ENCODE data around the gene CCDC17. TPM values are rescaled to one million over a fixed set of nuclear protein-coding genes. Genes with fewer than 3 reads are reported as not detected.

CCDC17 gene
- total RNA-seq, 1 experiment from 2014 or later = 1.9 TPM

DNA sequence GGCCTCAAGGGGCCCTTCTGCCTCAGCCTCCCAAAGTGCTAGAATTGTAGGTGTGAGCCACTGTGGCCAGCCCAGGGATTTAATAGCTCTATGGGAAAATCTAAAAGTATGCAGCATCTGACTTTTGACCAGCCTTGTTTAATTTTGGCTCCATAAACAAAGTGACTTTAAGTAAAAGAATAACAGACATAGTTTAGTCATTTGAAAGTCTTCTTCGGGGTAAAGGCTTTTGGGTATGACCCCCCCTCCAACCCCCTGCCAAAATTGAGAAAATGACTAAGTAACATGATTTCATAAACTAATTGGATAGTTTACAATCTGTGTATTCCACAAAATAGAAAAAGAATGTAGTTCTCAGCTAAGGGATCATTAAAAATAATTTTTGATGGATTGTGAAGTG lies 45.5 kb upstream of the CCDC17 start:
- Histone ChIP-seq H3K9ac (ENCODE audit: low read length) (no peak overlapping the region), H2AFZ (ENCODE audit: low read length) (no peak overlapping the region), H3K79me2 (ENCODE audit: low read length) (peaks cover 99% of the 10 kb centered on the region), H3K9me3 (ENCODE audit: low read length) (no peaks in the 10 kb centered on the region), H3K4me1 (ENCODE audit: insufficient read depth, low read length) (no peaks in the 10 kb centered on the region), H3F3A (ENCODE audit: low read length, unreplicated experiment) (no peaks in the 10 kb centered on the region), H3K9me2 (replicated peaks; ENCODE audit: low read length) (no peaks in the 10 kb centered on the region), H3K27me3 (ENCODE audit: low read length) (no peaks in the 10 kb centered on the region), H3K4me2 (ENCODE audit: low read length) (no peak overlapping the region), H3K36me3 (ENCODE audit: low read depth, low read length) (peaks cover 21% of the 10 kb centered on the region; the same call in 1 of the 2 replicates), H3K27ac (ENCODE audit: low read length) (no peak overlapping the region), H4K20me1 (ENCODE audit: low read length) (peaks cover 53% of the 10 kb centered on the region), H3K4me3 (ENCODE audit: low read length) (no peak overlapping the region)
- ATAC-seq (no peak), DNase-seq (no peak)
- TF ChIP-seq EZH2phosphoT487 (IDR thresholded peaks at IDR 0.05; ENCODE audit: borderline replicate concordance, low read length) = no peak
- TF ChIP-seq, protein P1, sequence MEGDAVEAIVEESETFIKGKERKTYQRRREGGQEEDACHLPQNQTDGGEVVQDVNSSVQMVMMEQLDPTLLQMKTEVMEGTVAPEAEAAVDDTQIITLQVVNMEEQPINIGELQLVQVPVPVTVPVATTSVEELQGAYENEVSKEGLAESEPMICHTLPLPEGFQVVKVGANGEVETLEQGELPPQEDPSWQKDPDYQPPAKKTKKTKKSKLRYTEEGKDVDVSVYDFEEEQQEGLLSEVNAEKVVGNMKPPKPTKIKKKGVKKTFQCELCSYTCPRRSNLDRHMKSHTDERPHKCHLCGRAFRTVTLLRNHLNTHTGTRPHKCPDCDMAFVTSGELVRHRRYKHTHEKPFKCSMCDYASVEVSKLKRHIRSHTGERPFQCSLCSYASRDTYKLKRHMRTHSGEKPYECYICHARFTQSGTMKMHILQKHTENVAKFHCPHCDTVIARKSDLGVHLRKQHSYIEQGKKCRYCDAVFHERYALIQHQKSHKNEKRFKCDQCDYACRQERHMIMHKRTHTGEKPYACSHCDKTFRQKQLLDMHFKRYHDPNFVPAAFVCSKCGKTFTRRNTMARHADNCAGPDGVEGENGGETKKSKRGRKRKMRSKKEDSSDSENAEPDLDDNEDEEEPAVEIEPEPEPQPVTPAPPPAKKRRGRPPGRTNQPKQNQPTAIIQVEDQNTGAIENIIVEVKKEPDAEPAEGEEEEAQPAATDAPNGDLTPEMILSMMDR (conservative IDR thresholded peaks at IDR 0.05; ENCODE audit: low read depth, low read length) = no peak
- TF ChIP-seq EZH2 (IDR thresholded peaks at IDR 0.05; ENCODE audit: low read length, unreplicated experiment) = no peak
- CTCF ChIA-PET = no interaction called here
- POLR2A ChIA-PET (ENCODE audit: unreplicated experiment) = interaction anchor here (0.6 kb wide), 1 partner anchor 175 kb away, joined by 4 read pairs; no protein-coding TSS in a partner anchor
- intact Hi-C loops (cut with micrococcal nuclease) = no loop called here
- no TSS peak for BruUV-seq (replicated peaks)

DNA sequence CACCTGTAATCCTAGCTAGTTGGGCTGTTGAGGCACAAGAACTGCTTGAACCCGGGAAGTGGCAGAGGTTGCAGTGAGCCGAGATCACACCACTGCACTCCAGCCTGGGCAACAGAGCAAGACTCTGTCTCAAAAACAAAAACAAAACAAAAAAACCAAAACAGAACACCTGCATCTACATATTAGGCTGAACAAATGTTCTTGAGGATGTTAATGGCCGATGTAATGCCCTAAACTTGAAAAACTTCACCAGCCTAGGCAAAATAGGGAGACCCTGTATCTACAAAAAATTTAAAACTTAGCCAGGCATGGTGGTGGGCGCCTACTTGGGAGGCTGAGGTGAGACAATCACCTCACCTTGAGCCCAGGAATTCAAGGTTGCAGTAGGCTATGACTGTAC lies 44.7 kb upstream of the CCDC17 start:
- Histone ChIP-seq H3K9me3 (ENCODE audit: low read length) (no peaks in the 10 kb centered on the region), H3K36me3 (ENCODE audit: low read depth, low read length) (peaks cover 14% of the 10 kb centered on the region; the same call in 1 of the 2 replicates), H3K79me2 (ENCODE audit: low read length) (peaks cover 98% of the 10 kb centered on the region), H4K20me1 (ENCODE audit: low read length) (peaks cover 47% of the 10 kb centered on the region), H3K27me3 (ENCODE audit: low read length) (no peaks in the 10 kb centered on the region), H3K4me3 (ENCODE audit: low read length) (no peak overlapping the region), H3K9me2 (replicated peaks; ENCODE audit: low read length) (no peaks in the 10 kb centered on the region), H3K9ac (ENCODE audit: low read length) (no peak overlapping the region), H3K27ac (ENCODE audit: low read length) (no peak overlapping the region), H3K4me2 (ENCODE audit: low read length) (no peak overlapping the region), H3K4me1 (ENCODE audit: insufficient read depth, low read length) (no peaks in the 10 kb centered on the region), H3F3A (ENCODE audit: low read length, unreplicated experiment) (no peaks in the 10 kb centered on the region), H2AFZ (ENCODE audit: low read length) (no peak overlapping the region)
- no TSS peak for BruUV-seq (replicated peaks)
- ATAC-seq (no peak), DNase-seq (no peak)
- ChIA-PET POLR2A (ENCODE audit: unreplicated experiment) (no interaction called here), CTCF (no interaction called here)
- TF ChIP-seq EZH2 (IDR thresholded peaks at IDR 0.05; ENCODE audit: low read length, unreplicated experiment) = no peak
- TF ChIP-seq EZH2phosphoT487 (IDR thresholded peaks at IDR 0.05; ENCODE audit: borderline replicate concordance, low read length) = no peak
- TF ChIP-seq, protein P1 (conservative IDR thresholded peaks at IDR 0.05; ENCODE audit: low read depth, low read length) = no peak
- intact Hi-C loops (cut with micrococcal nuclease) = no loop called here

- Histone ChIP-seq H3K9ac (ENCODE audit: low read length) (no peak overlapping the region), H3K79me2 (ENCODE audit: low read length) (peaks cover 98% of the 10 kb centered on the region), H3K27ac (ENCODE audit: low read length) (no peak overlapping the region), H3K4me1 (ENCODE audit: insufficient read depth, low read length) (no peaks in the 10 kb centered on the region), H4K20me1 (ENCODE audit: low read length) (peaks cover 48% of the 10 kb centered on the region), H3K36me3 (ENCODE audit: low read depth, low read length) (peaks cover 9% of the 10 kb centered on the region; the same call in 1 of the 2 replicates), H3K4me2 (ENCODE audit: low read length) (no peak overlapping the region), H3F3A (ENCODE audit: low read length, unreplicated experiment) (no peaks in the 10 kb centered on the region), H3K27me3 (ENCODE audit: low read length) (no peaks in the 10 kb centered on the region), H2AFZ (ENCODE audit: low read length) (no peak overlapping the region), H3K9me2 (replicated peaks; ENCODE audit: low read length) (no peaks in the 10 kb centered on the region), H3K9me3 (ENCODE audit: low read length) (no peaks in the 10 kb centered on the region), H3K4me3 (ENCODE audit: low read length) (no peak overlapping the region)
- ChIA-PET CTCF (no interaction called here), POLR2A (ENCODE audit: unreplicated experiment) (no interaction called here)
- DNase-seq (no peak), ATAC-seq (no peak)
- TF ChIP-seq, protein P1 (conservative IDR thresholded peaks at IDR 0.05; ENCODE audit: low read depth, low read length) = no peak
- TF ChIP-seq EZH2 (IDR thresholded peaks at IDR 0.05; ENCODE audit: low read length, unreplicated experiment) (no peak), EZH2phosphoT487 (IDR thresholded peaks at IDR 0.05; ENCODE audit: borderline replicate concordance, low read length) (no peak)
- intact Hi-C loops (cut with micrococcal nuclease) = no loop called here
- no TSS peak for BruUV-seq (replicated peaks)
These were observed 43.7 kb upstream of the CCDC17 start for GRCh38 chr1:45667321-45668111.

All from PC-3 (cell line).